ENCODE results near the gene DLST. TPM values are rescaled to one million over a fixed set of nuclear protein-coding genes. Genes with fewer than 3 reads are reported as not detected.

DLST gene
- polyA plus RNA-seq, 3 donors: 6.7 to 76.5 (median 7.3) TPM

- no peak overlapping the region for H3K4me2 ChIP-seq (replicated peaks; ENCODE audit: extremely low read depth, low read length, poor library complexity, severe bottlenecking)
- no peak overlapping the region for H3K27ac ChIP-seq (ENCODE audit: low read depth in 1 of 2, low read length in 2 of 2)
- Mint-ChIP-seq H3K36me3 (peaks cover 44 to 49% of the 10 kb centered on the region in 2 donors), H3K27ac (peak overlapping the region in 3 of 7 donors; percentile 13 to 52 (median 36)), H3K27me3 (ENCODE audit: low read depth in 3 of 3) (peaks cover 0 to 2% (median 0%) of the 10 kb centered on the region in 3 donors), H3K4me1 (peaks cover 14% of the 10 kb centered on the region), H3K4me3 (no peak overlapping the region), H3K9me3 (no peaks in the 10 kb centered on the region)
- no peaks in the 10 kb centered on the region for H3K79me2 ChIP-seq (ENCODE audit: insufficient read depth, low read length)
- H3K4me1 ChIP-seq (ENCODE audit: control insufficient read depth in 1 of 2, insufficient read depth in 2 of 2, low read length in 2 of 2): peaks cover 4 to 7% of the 10 kb centered on the region in 2 donors
- TF ChIP-seq, protein P1, sequence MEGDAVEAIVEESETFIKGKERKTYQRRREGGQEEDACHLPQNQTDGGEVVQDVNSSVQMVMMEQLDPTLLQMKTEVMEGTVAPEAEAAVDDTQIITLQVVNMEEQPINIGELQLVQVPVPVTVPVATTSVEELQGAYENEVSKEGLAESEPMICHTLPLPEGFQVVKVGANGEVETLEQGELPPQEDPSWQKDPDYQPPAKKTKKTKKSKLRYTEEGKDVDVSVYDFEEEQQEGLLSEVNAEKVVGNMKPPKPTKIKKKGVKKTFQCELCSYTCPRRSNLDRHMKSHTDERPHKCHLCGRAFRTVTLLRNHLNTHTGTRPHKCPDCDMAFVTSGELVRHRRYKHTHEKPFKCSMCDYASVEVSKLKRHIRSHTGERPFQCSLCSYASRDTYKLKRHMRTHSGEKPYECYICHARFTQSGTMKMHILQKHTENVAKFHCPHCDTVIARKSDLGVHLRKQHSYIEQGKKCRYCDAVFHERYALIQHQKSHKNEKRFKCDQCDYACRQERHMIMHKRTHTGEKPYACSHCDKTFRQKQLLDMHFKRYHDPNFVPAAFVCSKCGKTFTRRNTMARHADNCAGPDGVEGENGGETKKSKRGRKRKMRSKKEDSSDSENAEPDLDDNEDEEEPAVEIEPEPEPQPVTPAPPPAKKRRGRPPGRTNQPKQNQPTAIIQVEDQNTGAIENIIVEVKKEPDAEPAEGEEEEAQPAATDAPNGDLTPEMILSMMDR (IDR thresholded peaks at IDR 0.05): no peak
- intact Hi-C loops (cut with micrococcal nuclease): no loop called here
- no peak for DNase-seq
- WGBS (ENCODE audit: insufficient coverage): no CpG with 5 or more reads among the region's 1 CpG
- no peak overlapping the region for H3K4me3 ChIP-seq (replicated peaks in 1 of 3; ENCODE audit: low read depth in 2 of 3, low read length in 3 of 3)
- no peaks in the 10 kb centered on the region for H3K9me3 ChIP-seq (replicated peaks in 1 of 2; ENCODE audit: control insufficient read depth in 1 of 2, insufficient read depth in 1 of 2, low read length in 2 of 2)
- H3K36me3 ChIP-seq (replicated peaks in 1 of 2; ENCODE audit: control insufficient read depth in 1 of 2, insufficient read depth in 2 of 2, low read length in 2 of 2): peaks cover 33 to 73% of the 10 kb centered on the region in 2 donors
- H3K9ac ChIP-seq (ENCODE audit: insufficient read depth, low read length, poor library complexity, severe bottlenecking): no peak overlapping the region
- H2AFZ ChIP-seq (ENCODE audit: insufficient read depth, low read depth, low read length, poor library complexity, severe bottlenecking): no peak overlapping the region
- H3K27me3 ChIP-seq (ENCODE audit: control insufficient read depth in 2 of 2, insufficient read depth in 2 of 2, low read length in 2 of 2): no peaks in the 10 kb centered on the region
- H4K20me1 ChIP-seq (ENCODE audit: insufficient read depth, low read length): no peaks in the 10 kb centered on the region
Observed at GRCh38 chr14:74836251-74836960, 45.3 kb upstream of the DLST start.

DNA sequence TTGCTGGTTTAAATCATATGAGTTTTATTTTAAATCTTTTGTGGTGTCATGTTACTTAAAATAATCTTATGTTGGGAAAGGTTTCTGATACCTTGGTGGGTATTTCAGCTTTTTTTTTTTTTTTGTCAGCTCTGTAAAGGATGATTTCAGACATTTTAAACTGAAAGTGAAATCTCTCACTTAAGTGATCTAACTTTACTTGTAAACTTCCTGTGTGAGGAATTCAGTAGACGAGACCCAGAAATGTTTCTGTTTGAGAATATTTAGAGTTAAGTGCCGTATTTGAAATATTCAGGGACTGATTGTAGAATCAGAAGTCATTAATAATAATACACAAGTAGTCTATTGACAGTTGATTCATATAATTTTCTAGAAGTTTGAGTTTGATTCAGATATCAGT is 43.5 kb upstream of the DLST start:
- Mint-ChIP-seq H3K9me3 (no peaks in the 10 kb centered on the region), H3K4me1 (peaks cover 23% of the 10 kb centered on the region), H3K27me3 (ENCODE audit: low read depth in 3 of 3) (peaks cover 0 to 2% (median 0%) of the 10 kb centered on the region in 3 donors), H3K36me3 (peaks cover 36 to 47% of the 10 kb centered on the region in 2 donors), H3K27ac (peak overlapping the region in 2 of 7 donors; percentile 68 to 70), H3K4me3 (no peak overlapping the region)
- DNase-seq: no peak
- Histone ChIP-seq H3K9ac (ENCODE audit: insufficient read depth, low read length, poor library complexity, severe bottlenecking) (no peak overlapping the region), H3K36me3 (replicated peaks in 1 of 2; ENCODE audit: control insufficient read depth in 1 of 2, insufficient read depth in 2 of 2, low read length in 2 of 2) (peaks cover 26 to 57% of the 10 kb centered on the region in 2 donors), H3K4me3 (replicated peaks in 1 of 3; ENCODE audit: low read depth in 2 of 3, low read length in 3 of 3) (no peak overlapping the region), H3K79me2 (ENCODE audit: insufficient read depth, low read length) (no peaks in the 10 kb centered on the region), H3K27me3 (ENCODE audit: control insufficient read depth in 2 of 2, insufficient read depth in 2 of 2, low read length in 2 of 2) (no peaks in the 10 kb centered on the region), H3K4me1 (ENCODE audit: control insufficient read depth in 1 of 2, insufficient read depth in 2 of 2, low read length in 2 of 2) (peaks cover 14 to 18% of the 10 kb centered on the region in 2 donors), H3K9me3 (replicated peaks in 1 of 2; ENCODE audit: control insufficient read depth in 1 of 2, insufficient read depth in 1 of 2, low read length in 2 of 2) (no peaks in the 10 kb centered on the region), H2AFZ (ENCODE audit: insufficient read depth, low read depth, low read length, poor library complexity, severe bottlenecking) (no peak overlapping the region), H3K4me2 (replicated peaks; ENCODE audit: extremely low read depth, low read length, poor library complexity, severe bottlenecking) (no peak overlapping the region), H4K20me1 (ENCODE audit: insufficient read depth, low read length) (no peaks in the 10 kb centered on the region), H3K27ac (ENCODE audit: low read depth in 1 of 2, low read length in 2 of 2) (peak overlapping the region in 1 of 2 donors; percentile 45)
- WGBS (ENCODE audit: insufficient coverage): no CpG with 5 or more reads among the region's 2 CpGs
- TF ChIP-seq, protein P1 (IDR thresholded peaks at IDR 0.05): no peak
- intact Hi-C loops (cut with micrococcal nuclease): no loop called here
